NCI-H524 treated with DMSO at 0.1 percent for 48 hours (cell line): ENCODE data around the gene GPRASP1.

Experiments
- DNase-seq: peaks from one replicate; lab custom pipeline; 2025; lab: John Stamatoyannopoulos, UW

The GPRASP1 gene

GRCh38 chrX:102696306-102696705 is 45.0 kb downstream of the GPRASP1 start:
- no peak for DNase-seq

GRCh38 chrX:102697494-102697893 is 46.2 kb downstream of the GPRASP1 start:
- no peak for DNase-seq
